ENCODE measurements around the gene ABHD8. TPM values are rescaled to one million over a fixed set of nuclear protein-coding genes. Genes with fewer than 3 reads are reported as not detected.

ABHD8 gene
- total RNA-seq (2014; rRNA removed; shearing (Covaris generic)), result 21.3 and 22.6 TPM in 2 replicates

GRCh38 chr19:17303167-17303939 is at the start of gene ABHD8:
Gene ABHD8, minus strand, starts transcription at chr19:17303425. Its CDS starts 1,809 bp downstream, at chr19:17301616.

GRCh38 chr19:17336872-17337674 is 33.8 kb upstream of the ABHD8 start, which contains the start of gene GTPBP3:
Gene GTPBP3, plus strand, starts transcription at chr19:17337553. Its CDS starts 59 bp downstream, at chr19:17337612.

GRCh38 chr19:17334414-17335409 is 31.5 kb upstream of the ABHD8 start, which contains the start of gene ANO8:
Gene ANO8, minus strand, starts transcription at chr19:17334855. Its CDS starts 185 bp downstream, at chr19:17334670.

GRCh38 chr19:17309198-17309964 is 6.2 kb upstream of the ABHD8 start, which contains the start of gene DDA1:
Gene DDA1, plus strand, starts transcription at chr19:17309563. Its CDS starts 92 bp downstream, at chr19:17309655.

GRCh38 chr19:17305517-17306284 is 2.5 kb upstream of the ABHD8 start, which contains the start of gene MRPL34:
Gene MRPL34, plus strand, starts transcription at chr19:17305872. Its CDS starts 21 bp downstream, at chr19:17305893.

GRCh38 chr19:17281391-17282304 is 21.6 kb downstream of the ABHD8 start, which contains the start of gene ANKLE1:
Gene ANKLE1, plus strand, starts transcription at chr19:17281901. Its CDS starts 20 bp downstream, at chr19:17281921.

GRCh38 chr19:17266975-17267788 is 36.0 kb downstream of the ABHD8 start, which contains the start of gene BABAM1:
Gene BABAM1, plus strand, starts transcription at chr19:17267443. Its CDS starts 1,364 bp downstream, at chr19:17268807.

GRCh38 chr19:17264641-17264979 is 38.6 kb downstream of the ABHD8 start, which contains the start of gene USHBP1:
Gene USHBP1, minus strand, starts transcription at chr19:17264745. Its CDS starts 446 bp downstream, at chr19:17264299.

GRCh38 chr19:17245535-17245984 is 57.7 kb downstream of the ABHD8 start, which contains the start of gene NR2F6:
Gene NR2F6, minus strand, starts transcription at chr19:17245919. Its CDS starts 699 bp downstream, at chr19:17245220.

Other genes starting within 250 kb of the ABHD8 start
- gene HAUS8, start 228.0 kb downstream of the ABHD8 start, total RNA-seq (2014; rRNA removed; shearing (Covaris generic)), result 13.5 and 17.9 TPM in 2 replicates
- 64.2 and 64.8 TPM in 2 replicates for gene MYO9B, start 227.6 kb downstream of the ABHD8 start, total RNA-seq (2014; rRNA removed; shearing (Covaris generic))
- gene USE1, start 88.1 kb downstream of the ABHD8 start, total RNA-seq (2014; rRNA removed; shearing (Covaris generic)), result 137 and 146 TPM in 2 replicates
- 9.6 and 10.5 TPM in 2 replicates for gene OCEL1, start 77.2 kb downstream of the ABHD8 start, total RNA-seq (2014; rRNA removed; shearing (Covaris generic))
- gene NR2F6, start 57.5 kb downstream of the ABHD8 start, total RNA-seq (2014; rRNA removed; shearing (Covaris generic)), result 87.1 and 107 TPM in 2 replicates
- not detected in 2 replicates for gene USHBP1, start 38.7 kb downstream of the ABHD8 start, total RNA-seq (2014; rRNA removed; shearing (Covaris generic))
- 231 and 246 TPM in 2 replicates for gene BABAM1, start 36.0 kb downstream of the ABHD8 start, total RNA-seq (2014; rRNA removed; shearing (Covaris generic))
- 5.1 and 6.9 TPM in 2 replicates for gene ANKLE1, start 21.5 kb downstream of the ABHD8 start, total RNA-seq (2014; rRNA removed; shearing (Covaris generic))
- 123 and 159 TPM in 2 replicates for gene MRPL34, start 2.4 kb upstream of the ABHD8 start, total RNA-seq (2014; rRNA removed; shearing (Covaris generic))
- 80.6 and 111 TPM in 2 replicates for gene DDA1, start 6.1 kb upstream of the ABHD8 start, total RNA-seq (2014; rRNA removed; shearing (Covaris generic))
- 7.4 and 7.7 TPM in 2 replicates for gene ANO8, start 31.4 kb upstream of the ABHD8 start, total RNA-seq (2014; rRNA removed; shearing (Covaris generic))
- gene GTPBP3, start 34.1 kb upstream of the ABHD8 start, total RNA-seq (2014; rRNA removed; shearing (Covaris generic)), result 62.5 and 86.8 TPM in 2 replicates
- gene PLVAP, start 73.9 kb upstream of the ABHD8 start, total RNA-seq (2014; rRNA removed; shearing (Covaris generic)), result 0.11 TPM in 1 of 2 replicates, not detected in the other
- gene CCDC194, start 90.8 kb upstream of the ABHD8 start, total RNA-seq (2014; rRNA removed; shearing (Covaris generic)), result not detected in 2 replicates
- gene BST2, start 102.2 kb upstream of the ABHD8 start, total RNA-seq (2014; rRNA removed; shearing (Covaris generic)), result 1.3 and 4.5 TPM in 2 replicates
- gene MVB12A, start 116.6 kb upstream of the ABHD8 start, total RNA-seq (2014; rRNA removed; shearing (Covaris generic)), result 114 and 143 TPM in 2 replicates
- gene TMEM221, start 145.2 kb upstream of the ABHD8 start, total RNA-seq (2014; rRNA removed; shearing (Covaris generic)), result 0.05 TPM in 1 of 2 replicates, not detected in the other
- gene NXNL1, start 157.5 kb upstream of the ABHD8 start, total RNA-seq (2014; rRNA removed; shearing (Covaris generic)), result not detected in 2 replicates
- gene SLC27A1, start 167.1 kb upstream of the ABHD8 start, total RNA-seq (2014; rRNA removed; shearing (Covaris generic)), result 28.9 and 32.2 TPM in 2 replicates
- gene PGLS, start 208.2 kb upstream of the ABHD8 start, total RNA-seq (2014; rRNA removed; shearing (Covaris generic)), result 84.4 and 113 TPM in 2 replicates